SK-N-MC (cell line): ENCODE measurements around the gene MCF2L.

Experiments used
- EZH2 ChIP-seq: fragments of 200-600 bp; sonication (generic); IDR thresholded peaks from one replicate; pipeline ENCODE4 v1.6.1; 2017; ENCODE audit warnings: antibody characterized with exemption
- FOXP2 ChIP-seq: optimal IDR thresholded peaks from 2 replicates; pipeline ENCODE3; 2011; ENCODE audit warnings: mild to moderate bottlenecking, moderate library complexity; ENCODE audit not compliant: insufficient read depth; ENCODE audit errors: extremely low read length, control extremely low read depth

- TF ChIP-seq EZH2: no peak
- no peak for TF ChIP-seq FOXP2
Measured at GRCh38 chr13:112984501-112984900, 15.5 kb downstream of the MCF2L start.
